ENCODE measurements around the gene LDLRAD4. TPM values are rescaled to one million over a fixed set of nuclear protein-coding genes. Genes with fewer than 3 reads are reported as not detected.

LDLRAD4 gene
- total RNA-seq, 2 donors from 2014 or later: 11.7 to 17.0 TPM

DNA sequence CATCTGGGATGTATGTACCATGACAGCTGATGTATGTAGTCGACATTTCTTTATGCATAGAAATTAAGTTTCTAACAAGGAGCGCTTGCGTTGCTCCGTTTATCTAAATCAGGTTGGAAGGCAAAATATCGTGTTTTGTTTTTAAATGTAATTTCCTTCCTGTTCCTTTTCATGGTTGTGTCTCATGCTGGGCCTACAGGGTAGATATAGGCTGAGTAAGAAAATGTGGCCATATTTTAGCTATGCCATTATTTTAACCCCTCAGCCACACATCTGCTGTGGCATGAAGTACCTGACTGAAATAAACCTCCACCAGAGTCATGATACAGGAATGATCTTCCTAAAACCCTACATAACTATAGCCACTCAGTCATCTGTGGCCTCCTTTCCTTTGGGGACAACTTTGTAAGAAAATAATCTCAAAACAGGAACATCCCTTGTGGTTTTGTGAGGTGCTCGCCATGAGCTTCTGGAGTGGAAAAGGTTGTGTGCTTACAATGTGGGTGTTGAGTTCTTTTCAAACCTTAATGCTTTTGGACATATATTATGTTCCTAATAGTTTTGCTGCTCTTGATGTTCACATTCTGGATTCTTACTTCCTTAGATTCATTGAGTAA lies 293.5 kb downstream of the LDLRAD4 start:
- Histone ChIP-seq H3K27ac (no peak overlapping the region), H3K36me3 (no peaks in the 10 kb centered on the region), H3K9ac (ENCODE audit: low read depth in 2 of 2, low read length in 2 of 2) (no peak overlapping the region), H3K27me3 (no peaks in the 10 kb centered on the region), H3K9me3 (no peaks in the 10 kb centered on the region), H3K4me1 (no peaks in the 10 kb centered on the region), H3K4me3 (no peak overlapping the region)
- DNase-seq: no peak
- intact Hi-C loops (cut with DNase I): no loop called here
- TF ChIP-seq, protein P1, sequence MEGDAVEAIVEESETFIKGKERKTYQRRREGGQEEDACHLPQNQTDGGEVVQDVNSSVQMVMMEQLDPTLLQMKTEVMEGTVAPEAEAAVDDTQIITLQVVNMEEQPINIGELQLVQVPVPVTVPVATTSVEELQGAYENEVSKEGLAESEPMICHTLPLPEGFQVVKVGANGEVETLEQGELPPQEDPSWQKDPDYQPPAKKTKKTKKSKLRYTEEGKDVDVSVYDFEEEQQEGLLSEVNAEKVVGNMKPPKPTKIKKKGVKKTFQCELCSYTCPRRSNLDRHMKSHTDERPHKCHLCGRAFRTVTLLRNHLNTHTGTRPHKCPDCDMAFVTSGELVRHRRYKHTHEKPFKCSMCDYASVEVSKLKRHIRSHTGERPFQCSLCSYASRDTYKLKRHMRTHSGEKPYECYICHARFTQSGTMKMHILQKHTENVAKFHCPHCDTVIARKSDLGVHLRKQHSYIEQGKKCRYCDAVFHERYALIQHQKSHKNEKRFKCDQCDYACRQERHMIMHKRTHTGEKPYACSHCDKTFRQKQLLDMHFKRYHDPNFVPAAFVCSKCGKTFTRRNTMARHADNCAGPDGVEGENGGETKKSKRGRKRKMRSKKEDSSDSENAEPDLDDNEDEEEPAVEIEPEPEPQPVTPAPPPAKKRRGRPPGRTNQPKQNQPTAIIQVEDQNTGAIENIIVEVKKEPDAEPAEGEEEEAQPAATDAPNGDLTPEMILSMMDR (IDR thresholded peaks at IDR 0.05): no peak

DNA sequence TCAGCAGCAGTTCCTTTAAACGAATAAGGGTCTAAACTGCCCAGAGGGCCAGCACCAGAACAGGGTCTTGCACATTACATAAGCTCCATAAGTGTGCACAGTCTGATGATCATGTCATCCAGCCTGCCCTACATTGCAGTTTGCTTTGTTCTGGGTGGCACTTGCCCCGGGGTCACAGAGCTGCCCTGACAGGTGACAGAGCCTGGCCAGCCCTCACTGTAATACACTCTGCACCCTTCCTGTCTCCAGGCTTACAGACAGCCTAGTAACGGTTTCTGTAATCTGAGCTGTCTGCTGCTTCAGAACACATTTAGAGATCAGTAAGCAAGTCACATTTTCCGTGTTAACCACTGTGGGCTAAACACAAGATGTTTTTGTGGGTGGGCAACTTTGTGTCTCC lies 294.5 kb downstream of the LDLRAD4 start:
- Histone ChIP-seq H3K9me3 (no peaks in the 10 kb centered on the region), H3K4me3 (no peak overlapping the region), H3K4me1 (no peaks in the 10 kb centered on the region), H3K27me3 (no peaks in the 10 kb centered on the region), H3K9ac (ENCODE audit: low read depth in 2 of 2, low read length in 2 of 2) (no peak overlapping the region), H3K27ac (no peak overlapping the region), H3K36me3 (no peaks in the 10 kb centered on the region)
- DNase-seq: no peak
- TF ChIP-seq, protein P1 (IDR thresholded peaks at IDR 0.05): no peak
- intact Hi-C loops (cut with DNase I): no loop called here

DNA sequence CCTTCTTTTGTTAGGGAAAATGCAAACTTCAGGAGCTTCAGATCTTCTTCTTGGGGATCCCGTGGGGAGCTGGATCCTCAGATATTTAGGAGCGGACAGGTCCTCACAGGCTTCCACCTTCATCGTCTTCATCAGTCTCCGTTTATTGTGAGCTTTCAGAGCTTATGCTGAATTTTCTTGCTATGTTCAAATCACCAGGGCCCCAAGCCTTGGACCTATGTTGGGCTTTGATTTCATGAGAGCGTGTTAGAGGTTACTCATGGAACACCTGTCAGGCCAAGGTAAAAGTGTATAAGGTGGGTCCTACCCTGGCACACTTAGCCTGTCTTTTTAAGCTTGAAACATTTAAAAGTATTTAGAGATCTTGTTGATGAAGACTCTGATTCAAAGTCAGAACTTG lies 294.9 kb downstream of the LDLRAD4 start:
- H3K4me1 ChIP-seq: no peaks in the 10 kb centered on the region
- H3K4me3 ChIP-seq: no peak overlapping the region
- H3K27me3 ChIP-seq: no peaks in the 10 kb centered on the region
- no peaks in the 10 kb centered on the region for H3K36me3 ChIP-seq
- DNase-seq: no peak
- H3K9me3 ChIP-seq: no peaks in the 10 kb centered on the region
- TF ChIP-seq, protein P1 (IDR thresholded peaks at IDR 0.05): no peak
- intact Hi-C loops (cut with DNase I): no loop called here
- H3K27ac ChIP-seq: peak overlapping the region; percentile 23
- no peak overlapping the region for H3K9ac ChIP-seq (ENCODE audit: low read depth in 2 of 2, low read length in 2 of 2)

DNA sequence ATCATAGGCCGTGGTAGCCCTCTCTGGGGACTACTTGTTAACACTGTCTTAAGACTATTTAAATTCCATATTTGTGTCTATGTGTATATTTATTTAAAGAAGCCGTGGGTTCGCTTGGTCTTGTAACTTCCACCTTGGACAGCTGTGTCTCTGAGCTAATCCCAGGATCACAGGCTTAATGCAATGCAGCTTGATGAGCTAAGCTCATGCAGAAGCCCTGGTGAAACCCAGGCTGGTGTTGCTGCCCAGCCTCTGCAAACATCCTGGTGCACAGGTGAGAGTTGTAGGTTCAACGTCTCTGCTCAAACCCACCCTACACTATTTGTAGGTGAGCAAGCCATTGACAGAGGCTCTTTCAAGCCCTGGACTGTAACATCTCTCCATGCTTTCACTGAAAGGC lies 296.0 kb downstream of the LDLRAD4 start:
- H3K27me3 ChIP-seq: no peaks in the 10 kb centered on the region
- no peaks in the 10 kb centered on the region for H3K36me3 ChIP-seq
- no peaks in the 10 kb centered on the region for H3K9me3 ChIP-seq
- H3K4me3 ChIP-seq: no peak overlapping the region
- DNase-seq: no peak
- H3K9ac ChIP-seq (ENCODE audit: low read depth in 2 of 2, low read length in 2 of 2): no peak overlapping the region
- intact Hi-C loops (cut with DNase I): no loop called here
- no peaks in the 10 kb centered on the region for H3K4me1 ChIP-seq
- TF ChIP-seq, protein P1 (IDR thresholded peaks at IDR 0.05): no peak
- no peak overlapping the region for H3K27ac ChIP-seq

DNA sequence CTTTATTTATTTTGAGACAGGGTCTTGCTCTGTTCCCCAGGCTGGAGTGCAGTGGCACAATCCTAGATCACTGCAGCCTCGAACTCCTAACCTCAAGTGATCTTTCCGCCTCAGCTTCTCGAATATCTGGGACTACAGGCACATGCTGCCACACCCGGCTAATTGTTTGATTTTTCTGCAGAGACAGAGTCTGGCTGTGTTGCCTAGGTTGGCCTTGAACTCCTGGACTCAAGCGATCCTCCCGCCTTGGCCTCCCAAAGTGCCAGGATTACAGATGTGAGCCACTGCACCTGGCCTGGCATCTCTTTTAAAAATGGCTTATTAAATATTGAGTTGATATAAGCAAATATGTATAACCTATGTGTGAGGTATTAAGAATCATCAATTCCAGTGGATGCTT lies 298.3 kb downstream of the LDLRAD4 start:
- Histone ChIP-seq H3K9ac (ENCODE audit: low read depth in 2 of 2, low read length in 2 of 2) (no peak overlapping the region), H3K9me3 (no peaks in the 10 kb centered on the region), H3K4me3 (no peak overlapping the region), H3K27me3 (no peaks in the 10 kb centered on the region), H3K4me1 (no peaks in the 10 kb centered on the region), H3K27ac (no peak overlapping the region), H3K36me3 (no peaks in the 10 kb centered on the region)
- TF ChIP-seq, protein P1 (IDR thresholded peaks at IDR 0.05): no peak
- no peak for DNase-seq
- intact Hi-C loops (cut with DNase I): no loop called here
